ENCODE measurements around the gene B4GALNT2. TPM values are rescaled to one million over a fixed set of nuclear protein-coding genes. Genes with fewer than 3 reads are reported as not detected.

The B4GALNT2 gene
- total and polyA plus RNA-seq, 2 of the 8 experiments (the other 6 are each of a cell fraction or from before 2014, with no cell fraction given): not detected

- TF ChIP-seq TBP (IDR thresholded peaks at IDR 0.05; ENCODE audit: low read depth, low read length) (no peak), E2F6 (IDR thresholded peaks at IDR 0.05) (no peak), RBBP5 (IDR thresholded peaks at IDR 0.05; ENCODE audit: borderline replicate concordance, low read depth, low read length) (0 out of 2 replicates have a peak, but pooled peaks have one; percentile 16), TEAD4 (IDR thresholded peaks at IDR 0.05; ENCODE audit: low read depth, low read length) (no peak), CTCF (IDR thresholded peaks at IDR 0.05; ENCODE audit: control extremely low read depth in 1 of 3, insufficient read depth in 1 of 3, low read depth in 1 of 3, low read length in 3 of 3) (peak; percentile 78 to 92 (median 88)), YY1 (IDR thresholded peaks at IDR 0.05; ENCODE audit: low read depth, low read length) (no peak)
Observed at GRCh38 chr17:49223517-49224197, 91.1 kb downstream of the B4GALNT2 start (continued).
